HG03342 (cell line): Measurements from ENCODE around the gene FAM83F.

Experiments
- ATAC-seq: cut with Tn5 transposase; IDR thresholded peaks from one replicate; pipeline ENCODE4 v1.9.1; 2021; ENCODE audit warnings: mild to moderate bottlenecking, moderate library complexity; ENCODE audit not compliant: unreplicated experiment

The FAM83F gene

GRCh38 chr22:39965748-39966147 lies 29.0 kb upstream of the FAM83F start:
- ATAC-seq = no peak

GRCh38 chr22:39966470-39966869 lies 28.3 kb upstream of the FAM83F start:
- no peak for ATAC-seq

GRCh38 chr22:39967103-39967829 lies 27.5 kb upstream of the FAM83F start:
- no peak for ATAC-seq

- ATAC-seq = no peak
Measured at GRCh38 chr22:39967996-39968972, 26.5 kb upstream of the FAM83F start.

GRCh38 chr22:39970742-39971141 lies 24.0 kb upstream of the FAM83F start:
- ATAC-seq = no peak

- ATAC-seq = no peak
Measured at GRCh38 chr22:39972641-39973040, 22.1 kb upstream of the FAM83F start.

GRCh38 chr22:39973656-39974055 lies 21.1 kb upstream of the FAM83F start:
- no peak for ATAC-seq

- ATAC-seq = no peak
Measured at GRCh38 chr22:39974065-39974464, 20.7 kb upstream of the FAM83F start.

GRCh38 chr22:39979048-39979447 lies 15.7 kb upstream of the FAM83F start:
- ATAC-seq = no peak

- no peak for ATAC-seq
Measured at GRCh38 chr22:39979458-39979857, 15.3 kb upstream of the FAM83F start.

- no peak for ATAC-seq
Measured at GRCh38 chr22:39980596-39980995, 14.2 kb upstream of the FAM83F start.

- ATAC-seq = no peak
Measured at GRCh38 chr22:39983346-39983745, 11.4 kb upstream of the FAM83F start.

- no peak for ATAC-seq
Measured at GRCh38 chr22:39984006-39984405, 10.7 kb upstream of the FAM83F start.

- no peak for ATAC-seq
Measured at GRCh38 chr22:39984746-39985145, 10.0 kb upstream of the FAM83F start.

- no peak for ATAC-seq
Measured at GRCh38 chr22:39985383-39986035, 9.2 kb upstream of the FAM83F start.

GRCh38 chr22:39988386-39989114 lies 6.2 kb upstream of the FAM83F start:
- no peak for ATAC-seq

- no peak for ATAC-seq
Measured at GRCh38 chr22:39989633-39990032, 5.1 kb upstream of the FAM83F start.

- ATAC-seq = no peak
Measured at GRCh38 chr22:39990686-39991085, 4.1 kb upstream of the FAM83F start.

- no peak for ATAC-seq
Measured at GRCh38 chr22:39991159-39991860, 3.4 kb upstream of the FAM83F start.
